HG03469 (cell line): ENCODE results near the gene RND1.
"Not testable (repeated sequence)": the region's sequence is repeated elsewhere in the genome, so short reads cannot be mapped to it uniquely, and the experiment has no call there.

Experiments
- ATAC-seq: cut with Tn5 transposase; IDR thresholded peaks from one replicate; pipeline ENCODE4 v1.9.1; 2021; ENCODE audit warnings: mild to moderate bottlenecking, moderate library complexity, moderate number of reproducible peaks; ENCODE audit not compliant: unreplicated experiment

The RND1 gene

GRCh38 chr12:48865281-48866051 is at the start of gene RND1:
Gene RND1, minus strand, starts transcription at chr12:48865870. Its CDS starts 103 bp downstream, at chr12:48865767.
- peak; percentile 78 for ATAC-seq

- no peak for ATAC-seq
These were observed 44.5 kb upstream of the RND1 start for GRCh38 chr12:48910196-48910595.

GRCh38 chr12:48909698-48910097 is 44.0 kb upstream of the RND1 start:
- ATAC-seq = not testable (repeated sequence)

GRCh38 chr12:48907245-48907644 is 41.6 kb upstream of the RND1 start:
- ATAC-seq = no peak

GRCh38 chr12:48903982-48904411 is 38.3 kb upstream of the RND1 start:
- no peak for ATAC-seq

GRCh38 chr12:48903363-48903981 is 37.8 kb upstream of the RND1 start:
- ATAC-seq = no peak

- no peak for ATAC-seq
These were observed 35.6 kb upstream of the RND1 start for GRCh38 chr12:48901278-48901677.

- ATAC-seq = no peak
These were observed 34.0 kb upstream of the RND1 start for GRCh38 chr12:48899651-48900050.

- no peak for ATAC-seq
These were observed 28.6 kb upstream of the RND1 start for GRCh38 chr12:48894271-48894670.

- no peak for ATAC-seq
These were observed 25.2 kb upstream of the RND1 start for GRCh38 chr12:48890657-48891418.

- ATAC-seq = no peak
These were observed 24.0 kb upstream of the RND1 start for GRCh38 chr12:48889679-48890078.

- no peak for ATAC-seq
These were observed 17.9 kb upstream of the RND1 start for GRCh38 chr12:48883305-48884161.

- ATAC-seq = no peak
These were observed 17.3 kb upstream of the RND1 start for GRCh38 chr12:48882972-48883304.

GRCh38 chr12:48882315-48882687 is 16.6 kb upstream of the RND1 start:
- no peak for ATAC-seq

GRCh38 chr12:48881686-48882314 is 16.1 kb upstream of the RND1 start:
- no peak for ATAC-seq

GRCh38 chr12:48880647-48881046 is 15.0 kb upstream of the RND1 start:
- no peak for ATAC-seq

- no peak for ATAC-seq
These were observed 12.9 kb upstream of the RND1 start for GRCh38 chr12:48878548-48878947.

- no peak for ATAC-seq
These were observed 10.4 kb upstream of the RND1 start for GRCh38 chr12:48875944-48876515.

- not testable (repeated sequence) for ATAC-seq
These were observed 7.9 kb upstream of the RND1 start for GRCh38 chr12:48873534-48873933.

- no peak for ATAC-seq
These were observed 7.4 kb upstream of the RND1 start for GRCh38 chr12:48873096-48873495.
